ENCODE data around the gene ADIPOQ. TPM values are rescaled to one million over a fixed set of nuclear protein-coding genes. Genes with fewer than 3 reads are reported as not detected.
"Not testable (repeated sequence)": the region's sequence is repeated elsewhere in the genome, so short reads cannot be mapped to it uniquely, and the experiment has no call there.

Gene ADIPOQ
- total RNA-seq (ENCODE audit: low replicate concordance) = not detected in 2 replicates

DNA sequence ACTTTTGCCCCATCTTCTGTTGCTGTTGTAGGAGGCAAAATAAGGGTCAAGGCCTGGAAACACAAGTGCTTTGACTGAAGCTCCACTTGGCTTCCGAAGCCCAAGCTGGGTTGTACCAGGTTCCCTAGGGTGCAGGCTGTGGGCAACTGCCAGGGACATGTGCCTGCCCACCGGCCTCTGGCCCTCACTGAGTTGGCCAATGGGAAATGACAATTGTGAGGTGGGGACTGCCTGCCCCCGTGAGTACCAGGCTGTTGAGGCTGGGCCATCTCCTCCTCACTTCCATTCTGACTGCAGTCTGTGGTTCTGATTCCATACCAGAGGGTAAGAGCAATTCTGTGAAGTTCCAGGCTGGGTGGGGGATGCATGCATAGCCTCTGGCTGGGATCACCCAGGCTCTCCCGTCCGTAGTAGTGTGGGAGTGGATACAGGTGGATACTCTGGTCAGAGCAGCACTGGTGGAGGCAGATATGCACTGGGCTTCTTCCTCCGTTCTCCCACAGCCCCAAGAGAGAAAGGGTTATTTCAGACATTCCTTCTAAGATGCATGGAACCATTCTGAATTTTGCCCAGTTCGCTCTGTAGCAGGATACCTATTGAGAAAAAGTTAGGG lies at the start of gene ADIPOQ:
Gene ADIPOQ, plus strand, starts transcription at position 285 of the 613 bp plus-strand sequence. CDS start 10,349 bp downstream, outside the sequence.
- TF ChIP-seq, protein P1, sequence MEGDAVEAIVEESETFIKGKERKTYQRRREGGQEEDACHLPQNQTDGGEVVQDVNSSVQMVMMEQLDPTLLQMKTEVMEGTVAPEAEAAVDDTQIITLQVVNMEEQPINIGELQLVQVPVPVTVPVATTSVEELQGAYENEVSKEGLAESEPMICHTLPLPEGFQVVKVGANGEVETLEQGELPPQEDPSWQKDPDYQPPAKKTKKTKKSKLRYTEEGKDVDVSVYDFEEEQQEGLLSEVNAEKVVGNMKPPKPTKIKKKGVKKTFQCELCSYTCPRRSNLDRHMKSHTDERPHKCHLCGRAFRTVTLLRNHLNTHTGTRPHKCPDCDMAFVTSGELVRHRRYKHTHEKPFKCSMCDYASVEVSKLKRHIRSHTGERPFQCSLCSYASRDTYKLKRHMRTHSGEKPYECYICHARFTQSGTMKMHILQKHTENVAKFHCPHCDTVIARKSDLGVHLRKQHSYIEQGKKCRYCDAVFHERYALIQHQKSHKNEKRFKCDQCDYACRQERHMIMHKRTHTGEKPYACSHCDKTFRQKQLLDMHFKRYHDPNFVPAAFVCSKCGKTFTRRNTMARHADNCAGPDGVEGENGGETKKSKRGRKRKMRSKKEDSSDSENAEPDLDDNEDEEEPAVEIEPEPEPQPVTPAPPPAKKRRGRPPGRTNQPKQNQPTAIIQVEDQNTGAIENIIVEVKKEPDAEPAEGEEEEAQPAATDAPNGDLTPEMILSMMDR (IDR thresholded peaks at IDR 0.05; ENCODE audit: insufficient read depth, low read length) = no peak
- H3K4me3 ChIP-seq (ENCODE audit: low read depth, low read length) = no peak within 1 kb of the TSS
- DNase-seq (ENCODE audit: low read depth) = no peak

DNA sequence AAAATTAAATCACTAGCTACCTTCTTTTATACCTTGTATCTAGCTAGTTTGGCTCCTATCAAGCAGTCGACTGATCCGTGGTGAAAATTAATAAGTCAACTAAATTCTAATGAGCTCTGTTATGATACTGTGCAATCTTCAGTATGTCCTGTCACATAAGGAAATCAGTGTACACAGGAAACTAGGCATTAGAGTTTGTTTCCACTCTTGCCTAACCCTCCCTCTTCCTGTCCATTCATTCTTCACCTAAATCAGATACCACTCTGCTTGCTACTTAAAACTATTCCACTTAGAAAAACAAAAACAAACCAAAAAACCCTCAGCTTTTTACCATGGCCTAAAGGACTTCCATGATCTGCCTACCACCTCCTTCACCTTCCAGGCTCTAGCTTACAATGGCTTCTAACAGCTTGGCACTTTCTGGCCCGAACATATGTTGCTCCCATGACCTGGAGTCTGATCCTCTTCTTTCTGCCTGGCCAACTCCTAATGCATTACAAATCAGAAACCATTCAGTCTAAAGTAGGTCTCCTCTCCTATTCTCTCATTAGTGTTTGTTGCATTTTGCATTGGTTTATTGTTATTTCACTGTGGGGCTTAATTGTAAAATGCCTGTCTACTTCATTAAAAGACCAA lies 44.2 kb upstream of the ADIPOQ start:
- H3K4me3 ChIP-seq (ENCODE audit: low read depth, low read length) = no peak overlapping the region
- TF ChIP-seq, protein P1 (IDR thresholded peaks at IDR 0.05; ENCODE audit: insufficient read depth, low read length) = no peak
- no peak for DNase-seq (ENCODE audit: low read depth)

DNA sequence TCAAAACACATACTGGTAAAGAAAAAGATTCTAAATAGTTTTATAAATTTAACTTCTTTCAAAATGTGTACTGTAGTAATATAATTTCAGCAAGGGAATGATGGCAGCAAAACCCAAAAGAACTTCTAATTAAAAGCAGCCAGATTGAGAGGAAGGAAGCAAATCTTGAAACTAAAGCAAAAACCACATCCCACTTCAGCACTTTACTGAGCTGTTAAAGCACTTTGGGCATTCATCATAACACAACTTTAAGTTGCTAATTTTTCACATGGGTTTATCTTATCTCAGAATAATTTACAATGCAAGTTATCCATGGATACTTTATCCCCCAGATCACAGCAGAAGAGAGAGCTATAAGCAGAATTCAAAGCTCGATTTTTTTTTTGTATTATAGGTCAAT lies 42.2 kb upstream of the ADIPOQ start:
- DNase-seq (ENCODE audit: low read depth) = no peak
- TF ChIP-seq, protein P1 (IDR thresholded peaks at IDR 0.05; ENCODE audit: insufficient read depth, low read length) = no peak

DNA sequence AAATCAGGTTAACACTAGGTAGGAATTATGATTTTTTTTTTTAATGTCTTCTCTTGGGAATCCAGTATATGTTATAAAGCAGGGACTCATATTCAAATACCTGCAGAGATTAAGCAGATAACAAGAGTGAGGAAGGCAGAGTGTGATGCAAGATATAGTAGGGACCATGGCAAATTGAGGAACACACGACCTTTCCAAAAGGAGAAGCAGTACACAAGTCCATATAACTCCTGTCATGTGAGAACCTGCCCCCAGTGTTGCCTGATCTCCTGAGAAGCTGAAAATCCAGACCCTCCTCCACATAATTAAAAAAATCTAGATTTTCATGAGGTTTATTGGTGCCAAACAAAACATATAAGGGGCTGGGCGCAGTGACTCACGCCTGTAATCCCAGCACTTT lies 39.8 kb upstream of the ADIPOQ start:
- H3K4me3 ChIP-seq (ENCODE audit: low read depth, low read length) = no peak overlapping the region
- TF ChIP-seq, protein P1 (IDR thresholded peaks at IDR 0.05; ENCODE audit: insufficient read depth, low read length) = no peak
- DNase-seq (ENCODE audit: low read depth) = no peak

More for the DNA sequence above, 42.2 kb upstream of the ADIPOQ start:
- no peak overlapping the region for H3K4me3 ChIP-seq (ENCODE audit: low read depth, low read length)

DNA sequence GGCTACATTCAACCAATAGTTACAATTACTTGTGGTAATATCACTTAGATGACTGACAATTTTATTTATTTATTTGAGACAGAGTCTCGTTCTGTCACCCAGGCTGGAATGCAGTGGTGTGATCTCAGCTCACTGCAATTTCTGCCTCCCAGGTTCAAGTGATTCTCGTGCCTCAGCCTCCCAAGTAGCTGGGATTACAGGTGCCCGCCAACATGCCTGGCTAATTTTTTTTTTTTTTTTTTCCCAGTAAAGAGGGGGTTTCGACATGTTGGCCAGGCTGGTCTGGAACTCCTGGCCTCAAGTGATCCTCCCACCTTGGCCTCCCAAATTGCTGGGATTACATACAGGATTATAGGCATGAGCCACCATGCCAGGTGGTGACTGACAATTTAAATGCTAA lies 39.1 kb upstream of the ADIPOQ start:
- not testable (repeated sequence) for DNase-seq (ENCODE audit: low read depth); H3K4me3 ChIP-seq (ENCODE audit: low read depth, low read length)

DNA sequence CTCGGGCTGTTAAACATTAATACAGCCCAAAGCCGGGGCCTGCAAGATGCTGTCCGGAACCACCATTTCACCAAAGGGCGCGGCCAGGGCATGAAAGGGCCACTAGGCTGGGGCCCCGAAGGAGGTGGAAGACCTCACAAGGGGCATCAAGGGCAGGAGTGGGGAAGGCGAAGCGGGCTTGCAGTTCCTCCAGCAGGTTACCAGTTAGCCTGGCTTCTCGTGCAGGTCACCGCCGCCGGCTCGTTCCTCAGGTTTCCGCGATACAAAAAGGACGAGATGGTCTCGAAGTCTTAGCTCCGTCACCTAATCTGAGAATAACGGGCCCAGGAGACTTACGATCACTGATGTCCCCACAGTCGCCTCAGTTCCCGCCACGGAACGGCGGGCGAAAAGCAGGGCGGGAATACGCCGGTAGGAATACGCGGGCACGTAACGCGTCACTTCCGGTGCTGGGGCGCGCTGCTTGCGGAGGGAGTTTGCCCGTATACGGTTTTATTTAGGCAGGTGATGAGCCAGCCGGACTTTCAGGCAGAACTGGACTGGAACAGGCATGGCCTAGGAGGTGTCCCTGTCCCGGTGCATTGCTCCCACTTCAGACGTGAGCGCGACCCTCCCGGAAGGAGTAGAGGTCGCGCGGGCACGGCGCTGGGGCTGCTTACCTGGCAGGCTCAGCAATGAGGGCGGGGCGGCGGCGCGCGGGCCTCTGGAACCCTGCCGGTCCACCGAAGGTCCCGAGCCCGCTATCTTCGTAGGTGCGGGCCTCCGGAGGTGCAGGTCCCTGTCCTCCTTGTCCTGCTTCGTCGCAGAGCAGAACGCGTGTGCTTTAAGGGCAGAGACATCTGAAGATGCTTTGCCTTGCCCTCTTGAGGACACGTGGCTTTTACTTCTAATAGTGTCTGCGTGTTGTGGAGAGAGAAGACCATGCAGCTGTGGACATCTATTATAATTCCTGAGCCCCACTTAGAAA lies 36.1 kb upstream of the ADIPOQ start, which contains the start of gene RFC4:
Gene RFC4, minus strand, starts transcription at position 394 of the 967 bp plus-strand sequence. CDS start 1,769 bp downstream, outside the sequence.
- TF ChIP-seq, protein P1 (IDR thresholded peaks at IDR 0.05; ENCODE audit: insufficient read depth, low read length) = no peak
- DNase-seq (ENCODE audit: low read depth) = peak; percentile 61
- peak within 1 kb of the TSS; percentile 93 for H3K4me3 ChIP-seq (ENCODE audit: low read depth, low read length)
